ENCODE results near the gene HTRA2.
A peak's percentile ranks its signal among the peaks of the same experiment; 100 is the strongest.

GRCh38 chr2:74502720-74503505 lies 26.8 kb upstream of the HTRA2 start:
- TF ChIP-seq, protein P1, sequence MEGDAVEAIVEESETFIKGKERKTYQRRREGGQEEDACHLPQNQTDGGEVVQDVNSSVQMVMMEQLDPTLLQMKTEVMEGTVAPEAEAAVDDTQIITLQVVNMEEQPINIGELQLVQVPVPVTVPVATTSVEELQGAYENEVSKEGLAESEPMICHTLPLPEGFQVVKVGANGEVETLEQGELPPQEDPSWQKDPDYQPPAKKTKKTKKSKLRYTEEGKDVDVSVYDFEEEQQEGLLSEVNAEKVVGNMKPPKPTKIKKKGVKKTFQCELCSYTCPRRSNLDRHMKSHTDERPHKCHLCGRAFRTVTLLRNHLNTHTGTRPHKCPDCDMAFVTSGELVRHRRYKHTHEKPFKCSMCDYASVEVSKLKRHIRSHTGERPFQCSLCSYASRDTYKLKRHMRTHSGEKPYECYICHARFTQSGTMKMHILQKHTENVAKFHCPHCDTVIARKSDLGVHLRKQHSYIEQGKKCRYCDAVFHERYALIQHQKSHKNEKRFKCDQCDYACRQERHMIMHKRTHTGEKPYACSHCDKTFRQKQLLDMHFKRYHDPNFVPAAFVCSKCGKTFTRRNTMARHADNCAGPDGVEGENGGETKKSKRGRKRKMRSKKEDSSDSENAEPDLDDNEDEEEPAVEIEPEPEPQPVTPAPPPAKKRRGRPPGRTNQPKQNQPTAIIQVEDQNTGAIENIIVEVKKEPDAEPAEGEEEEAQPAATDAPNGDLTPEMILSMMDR (IDR thresholded peaks at IDR 0.05): peak; percentile 75
- TF ChIP-seq ZFX (IDR thresholded peaks at IDR 0.05; ENCODE audit: borderline replicate concordance): no peak
